Erythroblast (primary cell): Measurements from ENCODE around the gene PKM.

Experiments
- DNase-seq, 2 experiments: peaks; one replicate each; lab custom pipeline; 2025; lab: John Stamatoyannopoulos, UW
- GATA1 ChIP-seq: IDR thresholded peaks from 2 replicates; pipeline ENCODE4 v1.6.1; 2011; ENCODE audit warnings: low read depth, mild to moderate bottlenecking, control low read depth, low read length, moderate library complexity
- POLR2A ChIP-seq: IDR thresholded peaks from 2 replicates; pipeline ENCODE4 v1.6.1; 2011; ENCODE audit warnings: mild to moderate bottlenecking, low read length

PKM gene

DNA sequence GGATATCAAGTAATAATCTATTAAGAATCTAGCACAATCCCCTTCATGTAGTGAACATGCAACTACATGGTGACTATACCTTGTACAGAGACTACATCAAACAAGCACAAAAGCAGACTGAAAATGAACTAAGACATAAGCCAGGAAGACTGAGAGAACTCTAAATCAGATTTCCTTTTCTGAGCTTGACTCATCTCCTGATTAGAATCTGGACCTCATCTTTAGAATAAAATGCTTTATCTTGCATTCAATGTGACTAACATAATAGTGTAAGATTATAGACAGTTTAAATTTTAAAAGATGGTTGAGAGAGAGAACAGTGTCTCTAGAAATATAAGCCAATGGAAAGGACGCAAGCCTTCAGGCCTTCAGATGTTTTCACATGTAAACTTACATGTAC, 17.5 kb upstream of the PKM start:
- TF ChIP-seq POLR2A: no peak
- TF ChIP-seq GATA1: no peak
- no peak for DNase-seq

GRCh38 chr15:72242775-72243370, 11.9 kb upstream of the PKM start:
- TF ChIP-seq GATA1 (no peak), POLR2A (no peak)
- DNase-seq: no peak

DNA sequence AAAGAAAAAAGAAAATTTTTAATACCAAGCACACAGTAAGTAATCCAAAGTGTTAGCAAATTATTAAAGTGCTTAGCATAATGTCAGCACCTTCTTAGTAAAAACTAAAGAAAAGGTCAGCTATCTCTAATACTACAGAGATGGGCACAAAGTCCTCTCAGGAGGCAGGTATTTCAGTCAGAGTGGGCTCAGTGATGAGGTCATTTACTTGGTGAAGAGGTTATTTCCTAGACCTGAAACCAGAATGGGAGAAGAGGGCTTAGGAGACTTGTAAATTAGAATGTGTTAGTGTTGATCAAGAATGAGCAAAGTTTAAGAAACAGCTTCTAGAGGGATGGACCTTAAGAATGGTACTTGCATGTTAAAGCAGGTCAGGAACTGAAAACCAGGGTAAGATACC, 8.7 kb upstream of the PKM start:
- DNase-seq: no peak
- TF ChIP-seq GATA1 (no peak), POLR2A (no peak)

- TF ChIP-seq POLR2A: no peak
- no peak for TF ChIP-seq GATA1
- DNase-seq: no peak
Observed at GRCh38 chr15:72238586-72238985, 7.6 kb upstream of the PKM start.

DNA sequence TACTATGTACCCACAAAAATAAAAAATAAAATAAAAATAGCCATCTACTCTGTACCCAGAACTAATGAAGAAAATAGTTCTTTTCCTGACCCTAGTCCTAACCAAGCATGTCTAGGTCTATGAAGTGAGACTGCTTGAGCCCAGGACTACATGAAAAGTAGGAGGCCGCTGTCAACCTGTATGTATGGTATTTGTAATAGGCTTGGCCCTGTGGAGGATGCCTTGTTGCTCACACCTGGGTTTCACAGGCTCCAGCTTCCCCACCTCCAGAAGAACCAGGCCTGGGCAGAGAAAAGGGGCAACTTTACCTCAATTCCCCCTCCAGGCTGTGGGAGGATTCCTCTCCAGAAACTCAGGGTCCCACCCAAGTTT, 6.8 kb upstream of the PKM start:
- TF ChIP-seq GATA1 (no peak), POLR2A (no peak)
- DNase-seq: no peak

DNA sequence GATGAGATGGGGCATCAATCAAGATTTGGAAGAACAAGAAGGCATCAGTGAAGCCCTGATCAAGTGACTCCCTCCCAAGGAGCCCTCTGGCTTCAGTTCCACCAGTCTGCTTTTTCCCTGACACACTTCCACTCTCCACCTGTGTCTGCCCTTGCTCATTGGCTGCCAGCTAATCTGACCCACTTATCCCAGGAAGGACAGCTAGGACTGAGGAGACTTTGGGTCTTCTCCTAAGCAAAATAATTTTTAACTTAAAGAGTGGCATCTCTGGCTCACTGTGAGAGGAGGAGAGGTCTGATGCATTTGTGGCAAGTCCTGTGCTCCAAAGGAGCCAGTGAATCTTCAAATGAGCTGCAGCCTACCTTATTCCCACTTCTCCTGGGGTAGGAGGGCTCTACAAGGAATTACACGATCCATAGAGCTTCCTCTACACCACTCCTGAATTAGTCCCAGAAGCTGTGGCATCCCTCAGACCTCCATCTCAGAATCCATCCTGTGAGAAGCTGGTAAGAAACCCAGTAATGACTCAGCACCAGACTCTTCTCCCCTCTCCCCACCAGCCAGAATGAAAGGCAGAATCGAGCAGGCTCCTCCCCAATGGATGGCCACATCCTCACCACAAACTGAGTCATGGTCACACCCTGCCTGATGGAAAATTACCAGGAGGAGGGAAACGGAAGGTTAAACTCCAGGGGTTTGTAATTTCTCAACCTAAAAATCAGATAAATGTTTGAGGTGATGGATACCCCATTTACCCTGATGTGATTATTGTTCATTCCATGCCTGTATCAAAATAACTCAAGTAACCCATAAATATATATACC, 6.3 kb upstream of the PKM start:
- TF ChIP-seq GATA1: no peak
- peak; percentile 56 for TF ChIP-seq POLR2A
- DNase-seq: peak; percentile 21 to 51

DNA sequence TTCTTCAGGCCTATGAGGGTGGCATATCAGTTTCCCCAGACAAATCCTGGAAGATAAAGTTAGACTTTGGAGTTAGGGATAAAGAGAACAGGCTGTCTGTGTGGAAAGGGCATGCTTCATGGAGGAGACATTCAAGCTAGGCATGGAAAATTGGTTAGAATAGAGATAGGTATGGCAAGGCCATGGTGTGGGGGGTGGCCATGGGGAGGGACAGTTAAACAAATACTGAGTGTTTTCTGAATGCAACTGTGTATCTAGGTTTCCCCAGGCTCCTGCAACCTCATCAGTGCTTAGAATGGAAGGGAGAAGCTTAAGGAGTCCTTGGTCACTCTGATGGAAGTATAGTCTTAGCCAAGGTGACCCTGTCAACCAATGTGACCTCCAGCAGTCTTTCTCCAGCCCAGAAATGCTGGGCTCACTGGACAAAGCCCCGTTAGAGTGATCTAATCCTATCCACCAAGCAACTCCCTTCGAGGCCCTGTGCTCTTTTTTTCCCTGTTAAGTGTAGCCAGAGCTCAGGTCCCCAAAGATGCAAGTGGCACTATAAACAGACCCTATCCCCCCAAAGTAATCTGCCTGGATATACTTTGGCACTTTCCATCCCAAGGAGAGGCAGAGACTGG, 5.5 kb upstream of the PKM start:
- DNase-seq: no peak
- TF ChIP-seq GATA1 (no peak), POLR2A (no peak)

DNA sequence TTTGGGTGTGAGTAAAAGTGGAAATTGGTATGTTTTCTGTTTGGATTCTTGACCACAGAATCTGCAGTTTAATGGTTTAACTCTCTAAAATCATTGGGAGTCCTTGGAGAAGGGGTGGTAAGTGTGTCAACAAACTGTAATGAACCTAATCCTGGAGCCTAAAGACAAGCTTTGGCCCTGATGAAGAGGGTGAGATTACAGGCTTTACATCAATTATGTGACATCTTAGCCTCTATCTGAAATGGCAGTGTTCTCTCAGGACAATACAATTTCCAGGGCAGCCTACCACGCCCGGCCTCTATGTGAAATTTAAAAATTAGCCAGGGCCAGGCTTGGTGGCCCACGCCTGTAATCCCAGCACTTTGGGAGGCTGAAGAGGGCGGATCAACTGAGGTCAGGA, 4.3 kb upstream of the PKM start:
- TF ChIP-seq POLR2A: no peak
- no peak for TF ChIP-seq GATA1
- no peak for DNase-seq

DNA sequence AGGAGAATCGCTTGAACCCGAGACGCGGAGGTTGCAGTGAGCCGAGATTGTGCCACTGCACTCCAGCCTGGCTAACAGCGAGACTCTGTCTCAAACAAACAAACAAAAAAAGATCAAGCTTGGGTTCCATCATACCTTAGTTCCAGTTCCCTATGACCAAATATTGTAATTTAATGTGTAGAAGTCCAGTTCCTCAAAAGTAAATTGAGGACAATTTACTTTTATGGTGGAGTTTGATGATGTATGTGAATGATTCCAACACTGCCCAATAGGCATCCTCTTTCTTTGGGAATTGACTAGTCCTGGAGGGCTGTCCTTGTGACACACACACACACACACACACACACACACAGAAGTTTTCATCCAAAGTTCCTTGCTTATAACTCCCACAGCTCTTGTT, 2.8 kb upstream of the PKM start:
- no peak for DNase-seq
- TF ChIP-seq GATA1 (no peak), POLR2A (no peak)

GRCh38 chr15:72231833-72232478, 966 bp upstream of the PKM start:
- DNase-seq: peak; percentile 72 to 87
- no peak for TF ChIP-seq GATA1
- TF ChIP-seq POLR2A: no peak

- DNase-seq: peak in 1 of 2 experiments; percentile 27
- TF ChIP-seq POLR2A: no peak
- TF ChIP-seq GATA1: no peak
Observed at GRCh38 chr15:72230197-72231065, 559 bp downstream of the PKM start.

GRCh38 chr15:72229947-72230196, 1.1 kb downstream of the PKM start:
- DNase-seq: no peak
- no peak for TF ChIP-seq POLR2A
- no peak for TF ChIP-seq GATA1
